ENCODE measurements around the gene SULT1A1.
"Not testable (repeated sequence)": the region's sequence is repeated elsewhere in the genome, so short reads cannot be mapped to it uniquely, and the experiment has no call there.

- TF ChIP-seq CTCF, POLR2A (IDR thresholded peaks at IDR 0.05): not testable (repeated sequence)
Observed at GRCh38 chr16:28622532-28623171, 12.8 kb upstream of the SULT1A1 start.
